ENCODE results near the gene TGDS.

The TGDS gene

GRCh38 chr13:94623316-94623715, 27.4 kb upstream of the TGDS start:
- H3K4me3 ChIP-seq (replicated peaks; ENCODE audit: insufficient read depth, low read length), result no peak overlapping the region

GRCh38 chr13:94622344-94622743, 26.4 kb upstream of the TGDS start:
- H3K27me3 ChIP-seq (ENCODE audit: insufficient read depth, poor library complexity, severe bottlenecking), result no peaks in the 10 kb centered on the region
- no peak overlapping the region for H3K27ac ChIP-seq (replicated peaks)
- peak in 1 of 2 experiments; percentile 26 for DNase-seq (ENCODE audit: low read depth in 1 of 2, low spot score in 1 of 2)
- no peak overlapping the region for H3K4me3 ChIP-seq (replicated peaks; ENCODE audit: insufficient read depth, low read length)
- no peak for TF ChIP-seq SPI1 (IDR thresholded peaks at IDR 0.05; ENCODE audit: borderline replicate concordance, low read depth)

More at GRCh38 chr13:94623316-94623715, 27.4 kb upstream of the TGDS start:
- DNase-seq (ENCODE audit: low read depth in 1 of 2, low spot score in 1 of 2), result no peak
- H3K27me3 ChIP-seq (ENCODE audit: insufficient read depth, poor library complexity, severe bottlenecking), result no peaks in the 10 kb centered on the region
- H3K27ac ChIP-seq (replicated peaks), result no peak overlapping the region
- TF ChIP-seq POLR2AphosphoS5 (IDR thresholded peaks at IDR 0.05; ENCODE audit: low read depth) (no peak), GABPA (IDR thresholded peaks at IDR 0.05; ENCODE audit: low read depth) (no peak), REST (IDR thresholded peaks at IDR 0.05; ENCODE audit: insufficient replicate concordance, low read depth) (no peak), SPI1 (IDR thresholded peaks at IDR 0.05; ENCODE audit: borderline replicate concordance, low read depth) (no peak), CTCF (IDR thresholded peaks at IDR 0.05; ENCODE audit: insufficient read depth, low read length) (no peak)

- H3K27me3 ChIP-seq (ENCODE audit: insufficient read depth, poor library complexity, severe bottlenecking), result no peaks in the 10 kb centered on the region
- H3K27ac ChIP-seq (replicated peaks), result no peak overlapping the region
- DNase-seq (ENCODE audit: low read depth in 1 of 2, low spot score in 1 of 2), result no peak
- TF ChIP-seq POLR2AphosphoS5 (IDR thresholded peaks at IDR 0.05; ENCODE audit: low read depth) (no peak), CTCF (IDR thresholded peaks at IDR 0.05; ENCODE audit: insufficient read depth, low read length) (peak; percentile 47), SPI1 (IDR thresholded peaks at IDR 0.05; ENCODE audit: borderline replicate concordance, low read depth) (no peak), GABPA (IDR thresholded peaks at IDR 0.05; ENCODE audit: low read depth) (no peak), REST (IDR thresholded peaks at IDR 0.05; ENCODE audit: insufficient replicate concordance, low read depth) (no peak)
- H3K4me3 ChIP-seq (replicated peaks; ENCODE audit: insufficient read depth, low read length), result no peak overlapping the region
These were observed 24.4 kb upstream of the TGDS start for GRCh38 chr13:94620286-94620896.

DNA sequence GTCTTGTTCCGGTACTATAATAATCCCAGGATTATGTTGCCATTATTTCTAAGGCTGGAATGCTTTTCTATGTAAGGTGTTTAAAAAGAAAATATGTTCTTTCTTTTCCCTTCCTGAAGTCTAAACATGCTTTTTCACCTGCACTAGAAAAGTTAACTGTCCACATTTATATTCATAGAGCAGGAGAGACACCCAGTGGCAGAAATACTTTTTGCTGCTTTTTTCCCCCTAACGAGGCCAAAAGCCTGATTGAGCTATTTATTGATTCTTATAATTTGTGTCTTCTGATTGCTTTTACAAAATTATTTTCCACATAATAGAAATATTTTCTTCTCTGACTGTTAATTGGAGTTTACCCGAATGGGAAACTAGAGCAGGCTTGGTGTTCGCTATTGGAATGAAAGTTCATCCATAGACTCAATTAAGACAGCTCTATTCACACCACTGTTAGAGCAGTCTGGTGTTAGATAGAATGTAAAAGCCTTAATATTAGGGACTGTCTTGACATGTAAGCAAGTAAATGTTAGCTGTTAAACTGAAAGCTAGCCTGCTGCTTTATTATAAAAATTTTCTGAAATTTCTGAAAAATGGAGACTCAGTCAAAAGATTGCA, 21.5 kb upstream of the TGDS start:
- DNase-seq (ENCODE audit: low read depth in 1 of 2, low spot score in 1 of 2), result peak in 1 of 2 experiments; percentile 36
- no peaks in the 10 kb centered on the region for H3K27me3 ChIP-seq (ENCODE audit: insufficient read depth, poor library complexity, severe bottlenecking)
- H3K27ac ChIP-seq (replicated peaks), result no peak overlapping the region
- no peak overlapping the region for H3K4me3 ChIP-seq (replicated peaks; ENCODE audit: insufficient read depth, low read length)
- TF ChIP-seq CTCF (IDR thresholded peaks at IDR 0.05; ENCODE audit: insufficient read depth, low read length) (peak; percentile 4), POLR2AphosphoS5 (IDR thresholded peaks at IDR 0.05; ENCODE audit: low read depth) (no peak)
